ENCODE data around the gene TDP1. TPM values are rescaled to one million over a fixed set of nuclear protein-coding genes. Genes with fewer than 3 reads are reported as not detected.

Gene TDP1
- total RNA-seq, 4 donors from 2014 or later = 0.75 to 28.3 (median 14.5) TPM

- Histone ChIP-seq H3K9me3 (no peaks in the 10 kb centered on the region), H3K4me3 (peak overlapping the region; percentile 32 to 87 (median 68)), H3K27me3 (no peaks in the 10 kb centered on the region), H3K36me3 (no peaks in the 10 kb centered on the region), H3K4me1 (peaks cover 4 to 24% (median 19%) of the 10 kb centered on the region in 4 donors), H3K27ac (peak overlapping the region; percentile 86 to 98 (median 96))
- intact Hi-C loops (cut with DNase I; ENCODE audit: low total_unique reads) = no loop called here
- 0 to 2% methylated on average over 10 to 20 of the region's 20 CpGs for WGBS, 2 donors (ENCODE audit: low coverage in 1 of 2)
- DNase-seq = no peak
- TF ChIP-seq POLR2AphosphoS5 (IDR thresholded peaks at IDR 0.05) = no peak
- TF ChIP-seq EP300 (IDR thresholded peaks at IDR 0.05; ENCODE audit: low read depth) = no peak
- TF ChIP-seq CTCF (IDR thresholded peaks at IDR 0.05) = no peak
- in situ Hi-C loops (cut with MboI; ENCODE audit: low pct_ligation_motif_present in 1 of 4, low pct_unique_long_range_greater_than_20kb in 1 of 4, low sequenced_read_pairs in 3 of 4) = loop anchor here in 1 of 4 donors (25.0 kb wide), 1 partner anchor 282 kb away; no protein-coding TSS in a partner anchor
Measured at GRCh38 chr14:89955022-89955744, 544 bp upstream of the TDP1 start.

GRCh38 chr14:89956661-89957009 is 908 bp downstream of the TDP1 start:
- WGBS, 2 donors (ENCODE audit: low coverage in 1 of 2) = 24 to 43% methylated on average over 6 to 15 of the region's 15 CpGs
- Histone ChIP-seq H3K27ac (peak overlapping the region; percentile 86 to 98 (median 96)), H3K36me3 (no peaks in the 10 kb centered on the region), H3K4me1 (peaks cover 4 to 24% (median 19%) of the 10 kb centered on the region in 4 donors), H3K9me3 (no peaks in the 10 kb centered on the region), H3K4me3 (peak overlapping the region; percentile 56 to 87 (median 75)), H3K27me3 (no peaks in the 10 kb centered on the region)
- TF ChIP-seq POLR2AphosphoS5 (IDR thresholded peaks at IDR 0.05) (no peak), EP300 (IDR thresholded peaks at IDR 0.05; ENCODE audit: low read depth) (no peak), POLR2A (IDR thresholded peaks at IDR 0.05) (no peak), CTCF (IDR thresholded peaks at IDR 0.05) (no peak)
- intact Hi-C loops (cut with DNase I; ENCODE audit: low total_unique reads) (no loop called here), in situ Hi-C loops (cut with MboI; ENCODE audit: low pct_ligation_motif_present in 1 of 4, low pct_unique_long_range_greater_than_20kb in 1 of 4, low sequenced_read_pairs in 3 of 4) (loop anchor here in 1 of 4 donors (25.0 kb wide), 1 partner anchor 281 kb away; no protein-coding TSS in a partner anchor)
- no peak for DNase-seq

GRCh38 chr14:89957376-89957775 is 1.6 kb downstream of the TDP1 start:
- Histone ChIP-seq H3K4me3 (no peak overlapping the region), H3K36me3 (no peaks in the 10 kb centered on the region), H3K4me1 (peaks cover 4 to 24% (median 19%) of the 10 kb centered on the region in 4 donors), H3K27me3 (no peaks in the 10 kb centered on the region), H3K27ac (no peak overlapping the region), H3K9me3 (no peaks in the 10 kb centered on the region)
- in situ Hi-C loops (cut with MboI; ENCODE audit: low pct_ligation_motif_present in 1 of 4, low pct_unique_long_range_greater_than_20kb in 1 of 4, low sequenced_read_pairs in 3 of 4) (loop anchor here in 1 of 4 donors (25.0 kb wide), 1 partner anchor 280 kb away; no protein-coding TSS in a partner anchor), intact Hi-C loops (cut with DNase I; ENCODE audit: low total_unique reads) (no loop called here)
- WGBS, 2 donors (ENCODE audit: low coverage in 1 of 2) = 87% methylated on average over 1 of the region's 1 CpG; no CpG with 5 or more reads in 1 of the 2 donors
- no peak for DNase-seq
- no peak for TF ChIP-seq EP300 (IDR thresholded peaks at IDR 0.05; ENCODE audit: low read depth)
- TF ChIP-seq POLR2AphosphoS5 (IDR thresholded peaks at IDR 0.05) = no peak
- no peak for TF ChIP-seq CTCF (IDR thresholded peaks at IDR 0.05)
- TF ChIP-seq POLR2A (IDR thresholded peaks at IDR 0.05) = no peak

GRCh38 chr14:89957791-89958190 is 2.1 kb downstream of the TDP1 start:
- WGBS, 2 donors (ENCODE audit: low coverage in 1 of 2) = 95% methylated on average over 7 of the region's 8 CpGs; no CpG with 5 or more reads in 1 of the 2 donors
- in situ Hi-C loops (cut with MboI; ENCODE audit: low pct_ligation_motif_present in 1 of 4, low pct_unique_long_range_greater_than_20kb in 1 of 4, low sequenced_read_pairs in 3 of 4) = loop anchor here in 1 of 4 donors (25.0 kb wide), 1 partner anchor 280 kb away; no protein-coding TSS in a partner anchor
- no peak overlapping the region for H3K27ac ChIP-seq
- H3K9me3 ChIP-seq = no peaks in the 10 kb centered on the region
- intact Hi-C loops (cut with DNase I; ENCODE audit: low total_unique reads) = no loop called here
- no peaks in the 10 kb centered on the region for H3K27me3 ChIP-seq
- H3K36me3 ChIP-seq = no peaks in the 10 kb centered on the region
- DNase-seq = no peak
- peaks cover 4 to 24% (median 19%) of the 10 kb centered on the region in 4 donors for H3K4me1 ChIP-seq
- TF ChIP-seq POLR2A (IDR thresholded peaks at IDR 0.05) = no peak
- TF ChIP-seq CTCF (IDR thresholded peaks at IDR 0.05) = no peak
- TF ChIP-seq EP300 (IDR thresholded peaks at IDR 0.05; ENCODE audit: low read depth) = no peak
- no peak for TF ChIP-seq POLR2AphosphoS5 (IDR thresholded peaks at IDR 0.05)
- H3K4me3 ChIP-seq = no peak overlapping the region

All from transverse colon (tissue), 4 donors.